Adrenal gland (tissue), 12 donors: ENCODE measurements around the gene EFTUD2. TPM values are rescaled to one million over a fixed set of nuclear protein-coding genes. Genes with fewer than 3 reads are reported as not detected.

Experiments
- DNase-seq, 7 donors: peaks; one replicate each; pipeline ENCODE4 v3.0.0-alpha.2; 2019 to 2020
- H3K27ac ChIP-seq, 5 donors: fragments of 200-600 bp; sonication (generic) in 4 of 5; 1 replicate in 3 of 5; 2 replicates in 2 of 5; pipeline versions ENCODE4 v1.5.1 to v1.8.0; 2016 to 2020; ENCODE audit warnings: mild to moderate bottlenecking in 1 of 5
- H3K27me3 ChIP-seq: fragments of 200-600 bp; 2 replicates; pipeline ENCODE4 v1.8.0; 2021
- H3K36me3 ChIP-seq, 2 donors: fragments of 200-600 bp; replicated peaks in 1 of 2; 1 replicate in 1 of 2; 2 replicates in 1 of 2; pipeline versions ENCODE4 v1.5.1 to v1.8.0; 2018 to 2022
- H3K4me1 ChIP-seq, 2 donors: fragments of 200-600 bp; replicated peaks in 1 of 2; 1 replicate in 1 of 2; 2 replicates in 1 of 2; pipeline versions ENCODE4 v1.5.1 to v1.8.0; 2018 to 2021
- H3K4me3 ChIP-seq, 4 donors: fragments of 200-600 bp; sonication (generic) in 3 of 4; one replicate each; pipeline ENCODE4 v1.5.1; 2016 to 2018
- H3K9me3 ChIP-seq, 3 donors: fragments of 200-600 bp; sonication (generic) in 1 of 3; replicated peaks in 1 of 3; 1 replicate in 2 of 3; 2 replicates in 1 of 3; pipeline versions ENCODE4 v1.5.1 to v1.8.0; 2016 to 2021
- POLR2A ChIP-seq, 2 donors: fragments of 450-650 bp; IDR thresholded peaks; one replicate each; pipeline ENCODE4 v1.6.1; 2017; ENCODE audit warnings: antibody characterized with exemption in 2 of 2, mild to moderate bottlenecking in 2 of 2, moderate library complexity in 1 of 2
- WGBS, 4 donors: extraction: QIAGEN DNeasy Blood & Tissue Kit in 2 of 4; methylation state at CpG; one replicate each; pipeline versions ENCODE4 v1.1.5 to v1.1.7; 2013 to 2017; 5-methylcytosine and 5-hydroxymethylcytosine counted together
- intact Hi-C, 2 donors: fragments of 100-400 bp; cut with DNase I; formaldehyde crosslinking; loops; one replicate each; pipeline versions ENCODE4 v1.14.1 to v1.15.0; 2022 to 2023
- polyA plus RNA-seq, 3 donors: library from polyadenylated mRNA; stranded (reverse); fragments of 200-250 nt in 2 of 3; fragments of 350-450 nt in 1 of 3; fragmentation: Illumina TruSeq in 1 of 3; extraction: RNeasy Lipid Tissue Mini Kit (QIAGEN cat#74804) in 1 of 3; gene quantifications; one replicate each; pipeline ENCODE4 v1.2.3, GENCODE V29; 2013 to 2014
- total RNA-seq, 9 donors: library from RNA; depleted of rRNA in 4 of 9; stranded (reverse); fragments of >200 nt in 4 of 9; fragments of 120-200 nt in 1 of 9; fragmentation: NEBNext Ultra II Directional in 1 of 9; extraction: Animal tissue kit (Norgen Biotek cat#: 25700) in 1 of 9; gene quantifications; one replicate each; pipeline versions ENCODE4 v1.1.0 to v1.2.4, GENCODE V29; 2013 to 2023
- TF ChIP-seq, protein P1 (sequence below), 6 experiments: fragments of 450-650 bp in 4 of 6; fragments of 200-600 bp in 2 of 6; sonication (generic) in 1 of 6; IDR thresholded peaks; 1 replicate in 5 of 6; 2 replicates in 1 of 6; pipeline versions ENCODE4 v1.5.1 to v1.8.0; 2016 to 2021; ENCODE audit warnings: antibody characterized with exemption in 6 of 6, mild to moderate bottlenecking in 2 of 6, moderate library complexity in 1 of 6
- donor health status: healthy with polysubstance abuse.
- donor health status: Bipolar disorder and iron deficiency.
- donor health status: DM: yes; HTN: yes; CAD: no.
- donor health status: DM: no; HTN: no; CAD: no.
- donor health status: DM: no; HTN: no; CAD: no.
- donor health status: DM: yes; HTN: yes; CAD: no.

EFTUD2 gene
- total and polyA plus RNA-seq, 12 donors, result 30.5 to 122 (median 87.2) TPM

DNA sequence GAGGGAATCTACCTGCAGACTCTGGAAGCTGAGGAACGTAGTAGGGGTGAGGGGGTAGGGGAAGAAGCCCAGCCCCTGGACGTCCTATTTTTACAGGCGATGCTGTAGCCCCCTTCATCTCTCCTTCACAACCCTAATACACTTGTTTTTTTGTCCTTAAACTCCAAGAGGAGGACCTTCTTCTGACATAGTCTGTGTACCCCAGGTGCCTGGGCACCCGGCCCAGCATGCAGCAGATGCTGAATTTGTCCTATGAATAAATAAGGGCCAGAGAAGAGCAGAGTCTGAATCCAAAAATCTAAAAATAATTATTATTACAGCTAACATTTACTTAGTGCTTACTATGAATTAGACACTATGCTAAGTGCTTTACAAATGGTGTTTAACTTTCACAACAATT lies 43.2 kb upstream of the EFTUD2 start:
- no peak overlapping the region for H3K27ac ChIP-seq
- DNase-seq, result no peak
- H3K9me3 ChIP-seq, result no peaks in the 10 kb centered on the region
- H3K36me3 ChIP-seq, result no peaks in the 10 kb centered on the region
- H3K4me3 ChIP-seq, result no peak overlapping the region
- 85 to 95% (median 87%) methylated on average over 4 of the region's 4 CpGs for WGBS, 4 donors
- intact Hi-C loops, result no loop called here
- no peak for TF ChIP-seq POLR2A (IDR thresholded peaks at IDR 0.05)
- TF ChIP-seq, protein P1, sequence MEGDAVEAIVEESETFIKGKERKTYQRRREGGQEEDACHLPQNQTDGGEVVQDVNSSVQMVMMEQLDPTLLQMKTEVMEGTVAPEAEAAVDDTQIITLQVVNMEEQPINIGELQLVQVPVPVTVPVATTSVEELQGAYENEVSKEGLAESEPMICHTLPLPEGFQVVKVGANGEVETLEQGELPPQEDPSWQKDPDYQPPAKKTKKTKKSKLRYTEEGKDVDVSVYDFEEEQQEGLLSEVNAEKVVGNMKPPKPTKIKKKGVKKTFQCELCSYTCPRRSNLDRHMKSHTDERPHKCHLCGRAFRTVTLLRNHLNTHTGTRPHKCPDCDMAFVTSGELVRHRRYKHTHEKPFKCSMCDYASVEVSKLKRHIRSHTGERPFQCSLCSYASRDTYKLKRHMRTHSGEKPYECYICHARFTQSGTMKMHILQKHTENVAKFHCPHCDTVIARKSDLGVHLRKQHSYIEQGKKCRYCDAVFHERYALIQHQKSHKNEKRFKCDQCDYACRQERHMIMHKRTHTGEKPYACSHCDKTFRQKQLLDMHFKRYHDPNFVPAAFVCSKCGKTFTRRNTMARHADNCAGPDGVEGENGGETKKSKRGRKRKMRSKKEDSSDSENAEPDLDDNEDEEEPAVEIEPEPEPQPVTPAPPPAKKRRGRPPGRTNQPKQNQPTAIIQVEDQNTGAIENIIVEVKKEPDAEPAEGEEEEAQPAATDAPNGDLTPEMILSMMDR (IDR thresholded peaks at IDR 0.05), result no peak
- H3K27me3 ChIP-seq, result peaks cover 3% of the 10 kb centered on the region
- H3K4me1 ChIP-seq, result peaks cover 4% of the 10 kb centered on the region in 2 donors

DNA sequence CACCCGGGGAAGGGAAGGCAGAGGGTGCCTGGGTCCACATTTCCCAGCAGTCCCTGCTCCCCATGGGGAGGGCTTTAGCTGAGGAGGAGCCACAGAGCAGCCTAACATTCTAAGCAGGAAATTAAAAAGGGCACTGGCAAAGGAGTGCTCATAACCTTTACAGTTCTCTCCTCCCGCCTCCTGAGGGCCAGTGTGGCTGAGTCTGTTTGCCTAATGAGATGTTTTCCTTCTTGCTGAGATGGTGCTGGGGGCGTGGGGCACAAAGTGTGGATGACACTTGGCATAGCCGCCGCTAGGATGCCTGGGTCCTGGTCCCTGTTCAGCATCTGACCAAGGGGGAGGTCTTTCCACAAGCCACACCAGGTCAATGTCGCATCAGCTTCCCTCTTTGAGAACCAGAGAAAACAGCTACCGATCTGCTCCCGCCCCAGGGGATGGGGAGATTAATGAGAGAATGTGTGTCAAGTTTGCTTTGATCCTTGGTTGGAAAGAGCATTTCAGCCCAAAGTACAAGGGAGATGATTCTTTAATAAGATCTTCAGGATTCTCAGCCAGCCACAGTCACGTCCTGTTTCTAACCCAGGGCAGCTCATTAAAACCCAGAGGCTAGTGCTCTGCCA lies 42.6 kb upstream of the EFTUD2 start:
- no peaks in the 10 kb centered on the region for H3K4me1 ChIP-seq
- WGBS, 4 donors, result 78 to 85% (median 82%) methylated on average over 5 to 9 of the region's 9 CpGs
- peaks cover 3% of the 10 kb centered on the region for H3K27me3 ChIP-seq
- no peak overlapping the region for H3K27ac ChIP-seq
- no peaks in the 10 kb centered on the region for H3K9me3 ChIP-seq
- no peaks in the 10 kb centered on the region for H3K36me3 ChIP-seq
- TF ChIP-seq, protein P1 (IDR thresholded peaks at IDR 0.05), result no peak
- TF ChIP-seq POLR2A (IDR thresholded peaks at IDR 0.05), result no peak
- no peak for DNase-seq
- intact Hi-C loops, result no loop called here
- H3K4me3 ChIP-seq, result no peak overlapping the region

GRCh38 chr17:44940768-44941167 lies 41.5 kb upstream of the EFTUD2 start:
- no peak for DNase-seq

DNA sequence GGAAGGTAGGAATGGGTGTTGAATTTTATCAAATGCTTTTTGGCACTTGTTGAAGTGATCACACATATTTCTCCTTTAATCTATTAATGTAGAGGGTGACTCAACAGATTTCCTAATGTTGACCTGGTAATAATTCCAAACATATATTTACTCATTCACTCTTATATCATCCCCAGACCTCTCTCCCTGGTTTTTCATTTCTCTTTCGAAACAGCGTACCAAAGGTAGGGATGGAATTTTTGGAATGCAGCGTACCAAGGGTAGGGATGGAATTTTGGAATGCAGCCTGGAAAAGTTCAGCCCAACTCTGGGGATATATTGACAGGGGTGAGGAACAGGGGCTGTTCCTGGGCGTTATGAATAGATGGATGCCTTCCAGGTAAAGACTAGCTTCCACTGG lies 41.1 kb upstream of the EFTUD2 start:
- Histone ChIP-seq H3K36me3 (no peaks in the 10 kb centered on the region), H3K27ac (no peak overlapping the region), H3K4me1 (no peaks in the 10 kb centered on the region), H3K9me3 (no peaks in the 10 kb centered on the region), H3K4me3 (no peak overlapping the region), H3K27me3 (no peaks in the 10 kb centered on the region)
- intact Hi-C loops, result no loop called here
- TF ChIP-seq, protein P1 (IDR thresholded peaks at IDR 0.05), result no peak
- TF ChIP-seq POLR2A (IDR thresholded peaks at IDR 0.05), result no peak
- 76 to 81% (median 79%) methylated on average over 4 of the region's 4 CpGs for WGBS, 4 donors
- DNase-seq, result no peak

More at GRCh38 chr17:44940768-44941167, 41.5 kb upstream of the EFTUD2 start:
- Histone ChIP-seq H3K36me3 (no peaks in the 10 kb centered on the region), H3K27me3 (no peaks in the 10 kb centered on the region), H3K9me3 (no peaks in the 10 kb centered on the region), H3K27ac (no peak overlapping the region), H3K4me3 (no peak overlapping the region), H3K4me1 (no peaks in the 10 kb centered on the region)
- intact Hi-C loops, result no loop called here
- TF ChIP-seq POLR2A (IDR thresholded peaks at IDR 0.05), result no peak
- TF ChIP-seq, protein P1 (IDR thresholded peaks at IDR 0.05), result no peak
- 62 to 82% (median 74%) methylated on average over 1 of the region's 1 CpG for WGBS, 4 donors
